Measurements from ENCODE around the gene CCL17.

Gene CCL17

DNA sequence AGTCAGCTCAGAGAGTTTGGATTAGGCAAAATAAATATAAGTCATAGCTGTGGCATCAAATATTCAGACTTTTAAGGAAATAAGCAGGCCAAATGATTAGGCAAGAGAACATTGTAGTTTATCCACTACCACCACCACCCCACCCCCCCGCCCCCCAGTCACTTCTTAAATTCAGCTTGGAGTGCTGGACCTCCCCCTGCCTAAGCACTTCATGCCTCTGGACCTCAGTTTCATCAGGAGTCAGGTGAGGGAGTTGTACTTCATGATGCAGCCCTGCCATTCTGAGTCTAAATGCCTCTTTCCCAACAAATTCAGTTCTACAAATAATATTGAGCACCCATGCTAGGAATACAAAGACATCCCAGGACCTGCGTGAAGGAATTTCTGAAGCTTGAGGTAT, 60.0 kb downstream of the CCL17 start:
- Histone ChIP-seq H3K4me3 (ENCODE audit: low read length in 2 of 2) (no peak overlapping the region), H3K9ac (ENCODE audit: low read length in 2 of 2) (peak overlapping the region in 1 of 2 donors; percentile 42), H3K27ac (ENCODE audit: low read length) (no peak overlapping the region), H3K4me1 (ENCODE audit: control insufficient read depth, insufficient read depth, low read length) (peaks cover 23% of the 10 kb centered on the region), H3K9me3 (ENCODE audit: control insufficient read depth in 2 of 2, low read length in 2 of 2) (no peaks in the 10 kb centered on the region), H3K36me3 (ENCODE audit: control insufficient read depth in 2 of 2, insufficient read depth in 2 of 2, low read length in 2 of 2) (peaks cover 54 to 55% of the 10 kb centered on the region in 2 donors), H3K27me3 (ENCODE audit: control insufficient read depth in 1 of 2, insufficient read depth in 2 of 2, low read length in 2 of 2) (no peaks in the 10 kb centered on the region)
